ENCODE results near the gene CHI3L1.

The CHI3L1 gene

DNA sequence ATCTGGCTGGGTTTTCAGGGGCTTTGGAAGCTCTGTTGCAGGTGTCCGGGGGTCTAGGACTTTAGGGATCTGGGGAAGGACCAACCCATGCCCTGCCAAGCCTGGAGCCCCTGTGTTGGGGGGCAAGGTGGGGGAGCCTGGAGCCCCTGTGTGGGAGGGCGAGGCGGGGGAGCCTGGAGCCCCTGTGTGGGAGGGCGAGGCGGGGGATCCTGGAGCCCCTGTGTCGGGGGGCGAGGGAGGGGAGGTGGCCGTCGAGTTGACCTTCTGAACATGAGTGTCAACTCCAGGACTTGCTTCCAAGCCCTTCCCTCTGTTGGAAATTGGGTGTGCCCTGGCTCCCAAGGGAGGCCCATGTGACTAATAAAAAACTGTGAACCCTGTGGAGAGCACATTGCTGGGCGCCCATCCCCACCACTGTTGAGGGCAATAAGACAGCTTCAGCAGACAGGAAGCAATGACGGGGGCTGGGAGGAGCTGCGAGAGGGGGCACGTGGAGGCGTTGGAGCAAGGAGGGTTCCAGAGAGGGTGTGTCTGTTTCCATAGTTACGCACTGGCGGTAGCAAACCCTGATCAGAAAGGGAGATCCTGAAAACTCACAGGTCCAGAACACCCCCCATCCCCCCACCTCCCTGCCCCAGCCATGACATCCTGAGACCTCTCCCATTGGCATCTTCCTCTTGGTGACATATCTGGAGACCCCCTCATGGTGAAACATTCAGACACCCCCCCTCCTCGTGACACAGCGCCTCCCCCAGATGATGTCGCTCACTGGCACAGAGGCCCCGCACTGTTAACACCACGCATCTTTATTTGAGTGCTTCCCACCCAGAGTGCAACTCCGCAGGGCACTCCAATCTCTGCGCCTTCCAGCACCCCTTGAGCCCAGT, 19.2 kb downstream of the CHI3L1 start:
- DNase-seq = no peak

GRCh38 chr1:203166192-203166940, 20.1 kb downstream of the CHI3L1 start:
- no peak for DNase-seq

GRCh38 chr1:203165800-203166161, 20.7 kb downstream of the CHI3L1 start:
- no peak for DNase-seq

DNA sequence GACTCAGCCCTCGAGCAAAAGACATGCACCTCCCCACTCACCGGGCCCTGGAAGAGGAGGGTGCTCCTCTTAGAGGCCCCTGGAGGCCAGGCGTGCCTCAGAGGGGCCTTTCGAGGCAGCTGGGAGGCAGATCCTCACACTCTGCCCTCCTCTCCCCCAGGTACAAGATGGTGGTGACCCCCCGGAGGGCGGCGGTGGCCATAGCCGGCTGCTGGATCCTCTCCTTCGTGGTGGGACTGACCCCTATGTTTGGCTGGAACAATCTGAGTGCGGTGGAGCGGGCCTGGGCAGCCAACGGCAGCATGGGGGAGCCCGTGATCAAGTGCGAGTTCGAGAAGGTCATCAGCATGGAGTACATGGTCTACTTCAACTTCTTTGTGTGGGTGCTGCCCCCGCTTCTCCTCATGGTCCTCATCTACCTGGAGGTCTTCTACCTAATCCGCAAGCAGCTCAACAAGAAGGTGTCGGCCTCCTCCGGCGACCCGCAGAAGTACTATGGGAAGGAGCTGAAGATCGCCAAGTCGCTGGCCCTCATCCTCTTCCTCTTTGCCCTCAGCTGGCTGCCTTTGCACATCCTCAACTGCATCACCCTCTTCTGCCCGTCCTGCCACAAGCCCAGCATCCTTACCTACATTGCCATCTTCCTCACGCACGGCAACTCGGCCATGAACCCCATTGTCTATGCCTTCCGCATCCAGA, 21.3 kb downstream of the CHI3L1 start:
- DNase-seq = no peak

- no peak for DNase-seq
These were observed 22.4 kb downstream of the CHI3L1 start for GRCh38 chr1:203163891-203164635.

GRCh38 chr1:203162403-203162802, 24.1 kb downstream of the CHI3L1 start:
- DNase-seq = no peak

GRCh38 chr1:203161703-203162102, 24.8 kb downstream of the CHI3L1 start:
- no peak for DNase-seq

GRCh38 chr1:203161175-203161574, 25.3 kb downstream of the CHI3L1 start:
- no peak for DNase-seq

GRCh38 chr1:203159844-203160243, 26.7 kb downstream of the CHI3L1 start:
- DNase-seq = no peak

DNA sequence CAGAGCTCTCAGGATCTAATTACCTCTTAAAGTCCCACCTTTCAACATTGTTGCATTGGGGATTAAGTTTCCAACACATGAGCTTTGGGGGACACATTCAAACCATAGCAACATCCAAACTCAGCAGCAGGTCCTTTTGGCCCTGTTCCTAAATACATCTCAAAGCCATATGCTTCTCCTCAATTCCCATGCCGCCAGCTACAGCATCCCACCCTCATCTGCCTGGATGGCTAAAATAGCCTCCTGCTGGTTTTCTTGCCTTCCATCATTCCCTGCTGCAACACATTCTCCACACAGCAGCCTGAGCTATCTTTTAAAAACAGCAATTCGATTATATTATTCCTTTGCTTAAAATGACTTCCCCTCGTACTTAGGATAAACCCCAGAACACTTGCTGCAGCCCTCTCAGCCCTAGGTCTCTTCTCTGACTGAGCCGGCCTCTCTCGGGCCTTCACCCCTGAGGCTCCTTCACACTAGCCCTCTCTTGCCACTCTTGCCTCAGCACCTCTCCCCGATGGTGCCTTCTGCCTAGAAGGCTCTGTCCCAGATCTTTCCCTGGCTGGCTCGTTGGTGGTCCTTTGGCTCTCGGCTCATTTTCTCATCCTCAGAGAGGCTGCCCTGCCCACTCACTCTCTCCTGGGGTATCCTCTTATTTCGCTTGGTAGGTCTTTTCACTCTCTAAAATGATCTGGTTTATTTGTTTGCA, 27.4 kb downstream of the CHI3L1 start:
- no peak for DNase-seq

GRCh38 chr1:203158423-203158822, 28.1 kb downstream of the CHI3L1 start:
- DNase-seq = no peak

DNA sequence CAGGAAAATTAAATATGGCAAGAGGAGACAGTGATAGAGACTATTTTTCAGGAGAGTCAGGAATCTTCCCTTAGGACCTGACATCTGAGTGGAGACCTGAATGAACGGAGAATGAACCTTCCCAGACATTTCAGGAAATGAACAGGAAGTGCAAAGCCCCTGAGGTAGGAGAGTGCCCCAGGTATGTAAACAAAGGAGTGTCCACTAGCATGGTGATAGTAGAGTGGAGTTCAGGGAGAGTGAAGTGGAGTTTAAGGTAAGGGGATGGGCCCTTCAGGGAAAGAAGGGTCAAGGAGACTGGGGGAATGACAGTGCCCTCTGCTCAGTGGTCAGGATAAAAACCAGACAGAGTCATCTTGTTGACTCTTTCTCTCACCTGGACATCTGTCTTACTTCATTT, 30.2 kb downstream of the CHI3L1 start:
- no peak for DNase-seq

GRCh38 chr1:203153989-203154821, 32.3 kb downstream of the CHI3L1 start:
- peak; percentile 99 for DNase-seq

DNA sequence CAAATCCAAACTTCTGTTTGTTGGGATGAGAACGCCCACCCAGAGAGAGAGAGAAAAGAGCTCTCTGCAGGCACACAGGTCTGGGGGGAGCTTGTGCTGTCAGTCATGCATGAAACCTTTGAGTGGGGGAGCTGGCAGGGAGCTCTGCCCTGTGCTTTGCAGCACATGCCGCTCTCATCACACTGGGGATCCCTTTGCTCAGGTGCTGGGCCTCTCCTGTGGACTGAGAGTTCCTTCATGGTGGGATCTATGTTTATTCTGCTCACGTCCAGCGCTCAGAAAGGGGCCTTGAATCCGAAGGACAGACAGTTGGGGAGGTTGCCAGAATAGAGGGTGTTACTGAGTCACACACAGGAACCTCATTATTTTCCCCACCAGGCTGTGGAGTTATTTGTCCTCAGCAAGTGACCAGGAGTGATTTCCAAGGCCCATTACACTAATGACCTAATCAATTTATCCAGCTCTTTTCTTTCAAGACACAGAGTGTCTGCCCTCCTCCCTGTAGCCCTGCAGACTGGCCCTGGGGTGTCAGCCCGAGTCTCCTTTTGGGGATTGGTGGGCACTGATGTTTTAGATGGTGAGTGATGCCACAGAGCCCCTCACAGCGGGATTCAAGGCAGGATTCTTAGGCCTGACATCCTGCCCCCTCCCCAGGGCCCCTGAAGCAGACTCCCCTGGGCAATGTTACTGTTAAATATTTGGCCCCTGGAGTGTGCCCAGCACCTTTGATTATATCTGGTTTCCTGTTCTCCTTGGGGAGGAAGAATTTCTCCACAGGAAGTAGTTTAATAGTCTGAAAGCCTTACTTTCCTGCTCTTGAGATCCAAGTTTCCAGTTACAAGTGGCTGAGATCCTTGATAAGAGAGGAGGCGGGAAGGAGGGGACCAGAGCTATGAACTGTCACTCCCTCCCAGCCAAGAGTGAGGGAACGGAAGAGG, 33.2 kb downstream of the CHI3L1 start:
- peak; percentile 69 for DNase-seq

- DNase-seq = peak; percentile 95
These were observed 34.1 kb downstream of the CHI3L1 start for GRCh38 chr1:203152158-203153034.

DNA sequence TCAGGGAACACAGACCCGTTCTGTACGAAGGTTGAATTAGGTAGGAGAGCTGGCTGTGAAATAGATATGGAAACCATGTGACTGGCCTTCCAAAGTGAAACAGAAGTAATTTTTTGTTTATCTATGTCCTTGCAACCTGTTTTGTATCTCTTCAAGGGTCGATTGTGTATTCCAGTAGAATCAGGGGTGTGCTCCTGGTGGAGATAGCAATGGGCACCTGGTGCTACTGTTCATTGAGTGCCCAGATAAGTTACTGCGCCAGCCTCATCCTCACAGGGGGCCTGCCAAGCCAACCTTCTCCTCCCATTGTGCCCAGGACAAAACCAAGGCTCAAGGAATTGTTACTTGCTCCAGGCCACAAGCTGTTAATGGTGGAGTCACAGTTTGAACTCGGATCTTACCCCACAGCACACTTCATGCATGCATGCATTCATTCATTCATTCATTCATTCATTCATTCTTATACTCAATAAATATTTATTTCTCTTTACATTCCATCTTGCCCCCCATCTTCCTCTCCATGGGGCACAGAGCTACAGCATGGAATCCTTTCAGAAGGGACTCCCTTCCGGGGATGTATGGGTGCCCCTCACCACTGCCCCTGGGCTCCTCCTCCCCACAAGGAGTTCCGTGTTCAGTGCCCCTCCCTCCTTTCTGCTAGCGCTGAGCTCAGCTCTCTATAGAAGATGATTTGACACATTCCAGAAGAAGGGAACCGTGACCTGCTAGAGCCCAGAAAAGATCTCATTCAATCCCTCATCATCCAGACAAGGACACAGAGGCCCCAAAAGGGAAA, 34.9 kb downstream of the CHI3L1 start:
- no peak for DNase-seq

- DNase-seq = no peak
These were observed 35.8 kb downstream of the CHI3L1 start for GRCh38 chr1:203150511-203151297.

Measured in islet precursor cell (in vitro differentiated cells).